Endothelial cell of hepatic sinusoid (primary cell): ENCODE measurements around the gene ZSCAN30.

Source experiments
- in situ Hi-C: cut with HindIII; loops from 2 replicates; pipeline ENCODE4 v1.10.0; 2017; ENCODE audit warnings: low sequenced_read_pairs

Gene ZSCAN30

DNA sequence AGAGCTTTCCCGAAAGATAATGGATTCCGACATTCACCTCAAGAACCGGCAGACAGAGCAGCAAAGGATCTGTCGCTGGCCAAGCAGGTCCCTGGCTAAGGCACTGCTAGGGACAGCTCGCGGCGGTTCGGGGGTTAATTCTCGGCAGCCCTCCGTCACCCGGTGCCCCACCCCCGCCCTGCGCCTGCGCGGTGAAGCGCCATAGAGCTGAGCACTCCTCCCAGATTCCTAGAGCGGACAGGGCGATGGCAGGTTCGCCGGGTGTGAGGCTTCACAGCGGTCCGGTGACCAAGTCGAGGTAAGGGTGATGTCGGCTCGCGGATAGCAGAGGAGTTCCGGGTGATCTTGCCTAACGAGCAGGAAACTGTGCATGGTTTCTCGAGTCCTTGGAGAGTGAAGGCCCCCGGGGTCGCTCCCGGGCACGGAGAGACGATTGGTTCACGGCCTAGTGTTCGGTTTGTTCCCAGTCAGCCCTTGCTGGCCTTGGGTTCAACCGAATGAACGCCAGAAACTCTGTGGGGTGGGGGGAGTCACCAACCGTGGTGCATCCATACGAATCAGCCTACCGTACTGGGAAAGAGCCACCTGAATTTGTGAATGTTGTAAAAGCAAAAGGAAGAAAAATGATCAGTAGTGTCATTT lies at the start of gene ZSCAN30:
Gene ZSCAN30 (minus strand): TSS at position 136 of the 642 bp plus-strand sequence. CDS start 25,877 bp downstream, outside the sequence.
- in situ Hi-C loops: no loop called here

DNA sequence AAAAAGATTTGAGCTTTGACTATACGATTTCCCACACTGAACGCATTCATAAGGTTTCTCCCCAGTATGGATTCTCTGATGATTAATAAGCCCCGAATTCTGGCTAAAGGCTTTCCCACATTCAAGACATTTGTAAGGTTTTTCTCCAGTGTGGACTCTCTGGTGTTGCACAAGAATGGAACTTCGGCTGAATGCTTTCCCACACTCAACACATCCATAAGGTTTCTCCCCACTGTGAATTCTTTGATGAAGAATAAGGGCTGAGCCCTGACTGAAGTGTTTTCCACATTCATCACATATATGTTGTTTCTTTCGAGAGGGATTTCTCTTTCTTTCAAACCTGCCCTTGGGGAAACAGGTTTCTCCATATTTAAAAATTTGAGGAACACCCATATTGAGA lies 47.3 kb upstream of the ZSCAN30 start:
- in situ Hi-C loops: no loop called here

DNA sequence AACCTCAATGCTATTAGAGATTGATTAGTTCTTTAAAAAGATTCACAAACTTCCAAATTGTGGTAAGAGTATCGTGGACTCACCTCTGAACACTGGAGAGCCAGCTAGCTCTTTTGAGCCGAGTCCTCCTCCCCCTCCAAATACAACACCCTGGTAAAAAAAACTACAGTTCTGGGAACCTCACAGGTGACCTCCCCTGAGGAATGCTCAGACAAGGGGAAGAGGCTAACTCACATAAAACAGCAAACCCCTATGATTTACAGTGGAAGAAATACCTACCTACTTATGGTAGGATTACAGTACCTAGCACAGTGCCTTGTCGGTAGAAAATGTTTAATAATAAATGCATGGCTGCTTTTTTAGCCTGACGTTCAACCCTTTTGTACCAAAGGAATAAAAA lies 45.8 kb upstream of the ZSCAN30 start:
- in situ Hi-C loops: no loop called here

DNA sequence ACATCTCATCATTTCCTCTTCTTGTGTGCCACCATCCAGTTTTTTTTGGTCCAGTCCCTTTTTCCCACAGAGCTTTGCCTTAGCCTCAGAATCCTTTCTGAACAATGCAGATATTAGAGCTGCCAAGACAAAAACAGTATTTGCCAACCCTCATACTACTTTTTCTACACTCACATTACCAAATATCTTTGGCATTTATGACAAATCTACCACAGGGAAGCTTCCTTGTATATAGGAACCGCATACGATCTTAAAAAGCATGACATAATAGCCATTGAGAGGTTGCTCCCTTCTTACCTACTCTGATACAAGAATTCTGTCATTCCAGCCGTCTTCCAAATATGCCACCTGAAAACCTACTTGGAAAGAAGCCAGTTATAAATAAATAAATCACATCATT lies 44.8 kb upstream of the ZSCAN30 start:
- in situ Hi-C loops: no loop called here

DNA sequence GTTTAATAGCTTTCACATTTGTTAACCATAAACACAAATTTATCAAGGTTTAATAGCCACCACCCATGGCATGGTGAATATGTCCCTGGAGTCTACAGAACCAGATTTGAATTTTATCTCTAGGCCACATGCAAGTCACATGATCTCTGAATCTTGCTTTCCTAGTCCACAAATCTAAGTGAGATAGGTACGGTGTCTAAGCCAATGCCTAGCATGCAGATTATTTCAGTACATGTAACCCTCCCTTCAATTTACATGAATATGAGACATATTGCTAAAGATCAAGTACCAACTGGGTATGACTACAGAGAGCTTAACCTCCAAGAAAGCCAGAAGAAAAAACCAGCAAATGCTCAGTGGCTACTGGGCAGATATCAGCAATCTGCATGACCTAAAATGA lies 44.2 kb upstream of the ZSCAN30 start:
- in situ Hi-C loops: no loop called here

DNA sequence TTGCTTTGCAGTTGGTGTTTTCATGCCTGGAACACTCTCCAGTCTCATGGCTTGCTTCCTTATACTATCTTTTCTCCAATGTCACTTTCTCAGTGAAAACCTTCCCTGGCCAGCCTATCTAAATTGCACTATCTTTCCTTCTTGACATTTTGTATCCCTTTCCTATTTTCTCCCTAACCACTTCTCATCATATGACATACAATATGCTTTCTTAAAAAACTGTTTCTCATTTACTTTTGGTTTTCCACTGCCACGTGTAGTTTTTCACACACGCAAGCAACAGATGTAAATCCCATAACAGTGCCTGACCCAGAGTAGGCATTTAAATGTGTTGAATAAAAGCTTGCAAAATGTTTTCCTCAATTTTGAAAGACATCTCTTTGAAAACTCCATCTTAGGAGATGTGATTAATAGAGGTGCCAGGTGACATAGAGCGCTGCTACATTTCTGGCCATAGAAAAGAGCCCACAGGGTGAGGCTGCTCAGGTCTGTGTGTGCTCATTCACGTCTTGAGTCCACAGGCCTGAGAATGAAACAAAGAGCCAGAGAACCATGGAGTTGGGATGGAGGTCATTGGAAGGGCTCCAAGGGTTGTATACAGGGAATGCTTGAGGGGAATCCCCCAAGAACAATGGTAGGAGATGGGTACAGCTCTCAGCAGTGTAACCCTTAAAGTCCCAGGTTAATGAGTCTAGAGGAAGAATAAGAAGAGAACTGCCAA lies 41.5 kb upstream of the ZSCAN30 start:
- in situ Hi-C loops: no loop called here

DNA sequence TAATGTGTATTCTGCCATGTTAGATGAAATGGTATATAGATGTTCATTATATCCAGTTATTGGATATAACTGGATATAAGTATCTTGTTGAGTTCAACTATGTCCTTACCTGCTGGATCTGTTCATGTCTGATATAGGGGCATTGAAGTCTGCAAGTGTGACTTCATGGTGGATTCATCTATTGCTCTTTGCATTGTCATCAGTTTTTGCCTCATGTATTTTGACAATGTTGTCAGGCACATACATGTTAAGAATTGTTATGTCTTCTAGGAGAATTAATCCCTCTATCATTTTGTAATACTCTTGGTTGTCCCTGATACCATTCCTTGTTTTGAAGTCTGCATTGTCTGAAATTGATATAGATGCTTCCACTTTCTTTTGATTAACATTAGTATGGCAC lies 38.8 kb upstream of the ZSCAN30 start:
- in situ Hi-C loops: no loop called here

DNA sequence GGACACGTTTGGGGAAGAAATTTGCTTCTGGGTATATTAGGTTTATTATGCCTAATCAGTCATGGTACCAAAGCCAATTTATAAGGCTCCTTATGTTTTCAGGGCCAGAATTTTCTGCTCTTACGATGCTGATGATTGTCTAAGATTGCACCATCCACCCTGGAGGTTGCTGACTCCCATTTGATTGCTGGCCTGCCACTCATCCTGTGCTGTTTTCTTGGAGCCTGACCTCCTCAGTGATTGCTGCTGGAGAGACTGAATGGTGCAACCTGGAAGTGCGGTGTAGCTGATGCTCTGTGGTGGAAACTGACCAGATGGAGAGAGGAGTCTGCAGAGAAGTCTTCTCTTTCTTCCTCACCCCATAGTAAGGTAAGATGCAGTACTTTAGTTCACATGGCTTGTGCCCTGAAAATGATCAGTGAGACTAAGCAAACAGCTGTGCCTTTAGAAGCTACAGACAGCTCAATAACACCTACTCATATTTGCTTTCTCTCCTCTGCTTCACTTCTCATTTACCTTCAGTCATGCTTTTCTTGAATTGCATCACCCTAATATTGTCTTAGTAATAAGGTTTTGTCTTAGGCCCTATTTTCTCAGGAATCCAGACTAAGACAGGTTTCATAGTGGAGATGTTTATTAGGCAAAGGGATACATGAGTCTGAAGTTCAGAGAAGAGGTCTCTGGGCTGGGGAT lies 36.8 kb upstream of the ZSCAN30 start:
- in situ Hi-C loops: no loop called here

DNA sequence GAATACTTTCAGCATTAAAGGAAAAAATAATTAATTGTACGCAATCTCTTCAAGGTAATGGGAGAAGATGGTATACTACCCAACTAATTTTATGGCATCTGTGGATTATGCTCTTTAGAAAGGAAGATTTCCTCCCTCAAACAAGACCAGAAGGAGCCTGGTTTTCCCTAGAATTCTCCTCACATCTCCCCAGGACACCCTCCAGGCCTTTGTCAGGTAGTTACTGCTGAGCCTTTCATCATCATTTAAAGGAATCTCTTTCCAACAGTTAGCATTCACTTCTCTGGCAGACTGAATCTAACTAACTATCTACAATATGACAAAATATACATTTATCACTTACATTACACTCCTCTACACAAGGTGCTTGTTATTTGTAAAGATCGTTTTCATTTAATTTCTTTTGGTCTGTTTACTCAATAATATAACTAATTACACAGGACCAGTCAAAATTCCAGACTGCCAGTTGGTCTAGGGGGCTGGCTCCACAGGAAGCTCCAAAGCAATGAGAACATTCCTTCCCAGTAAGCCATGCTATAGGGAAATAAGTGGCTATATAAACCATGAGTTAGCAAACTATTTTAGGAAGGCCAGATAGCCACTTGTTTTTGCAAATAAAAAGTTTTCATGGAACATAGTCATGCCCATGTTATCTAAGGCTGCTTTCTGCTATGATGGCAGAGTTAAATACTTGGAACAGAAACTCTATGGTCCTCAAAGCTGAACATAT lies 35.1 kb upstream of the ZSCAN30 start:
- in situ Hi-C loops: no loop called here

DNA sequence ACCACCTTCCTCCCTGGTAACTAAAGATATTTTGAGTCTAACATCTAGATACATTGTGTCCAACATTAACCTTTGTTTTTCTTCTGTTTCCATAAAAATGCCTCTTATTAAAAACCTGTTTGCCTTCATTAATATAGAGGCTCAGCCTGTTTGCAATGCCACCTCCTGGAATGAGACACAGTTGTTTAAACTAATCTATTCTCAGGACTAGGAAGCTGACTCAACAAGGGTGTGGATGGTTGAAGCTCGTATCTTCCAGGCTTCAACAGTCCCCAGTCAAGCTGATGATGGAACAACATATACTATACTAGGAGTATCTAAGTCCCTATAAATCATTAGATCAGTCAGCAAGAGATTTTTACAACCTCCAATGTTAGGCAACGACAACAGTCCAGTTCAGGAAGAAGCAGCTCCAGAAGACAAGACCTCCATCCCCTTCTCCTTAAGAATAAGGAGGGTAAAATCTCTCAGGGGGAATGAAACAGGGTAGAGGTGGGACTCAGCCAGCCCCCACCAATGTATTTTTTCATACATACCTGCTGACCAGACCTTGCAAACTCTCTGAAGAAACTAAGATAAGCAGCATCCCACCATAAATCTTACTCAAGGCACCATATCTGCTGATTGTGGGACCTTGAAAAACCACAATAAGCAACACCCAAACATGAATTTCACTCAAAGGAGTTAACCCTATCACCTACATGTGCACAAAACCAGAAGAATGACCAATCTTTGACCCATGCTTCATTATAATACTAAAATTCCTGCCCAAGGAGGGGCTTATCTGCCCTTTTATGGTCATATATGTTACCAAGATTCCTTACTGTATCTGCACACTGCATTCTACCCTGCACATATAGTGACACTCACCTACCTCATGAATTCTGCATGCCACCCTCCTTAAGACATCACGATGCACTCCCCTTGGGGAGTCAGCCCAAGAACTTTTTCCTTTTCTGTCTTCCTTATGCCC lies 32.7 kb upstream of the ZSCAN30 start:
- in situ Hi-C loops: no loop called here

DNA sequence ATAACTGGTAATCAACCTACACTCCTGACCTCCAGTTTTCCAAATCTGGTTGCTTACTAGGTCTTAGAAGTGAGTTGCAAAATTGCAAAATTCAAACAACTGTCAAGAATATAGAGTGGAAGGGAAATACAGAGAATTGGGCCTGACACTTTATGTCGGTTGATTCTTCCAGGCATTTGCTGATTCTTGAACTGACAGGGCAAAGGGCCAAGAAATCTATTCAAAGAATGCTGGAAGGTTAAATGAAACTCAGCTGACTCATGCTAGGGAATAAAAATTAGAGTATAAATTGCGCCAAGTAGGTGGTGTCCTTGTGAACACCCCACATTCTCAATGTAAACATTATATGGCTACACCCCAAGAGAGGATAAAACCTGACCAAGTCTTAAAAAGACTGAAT lies 21.5 kb upstream of the ZSCAN30 start:
- in situ Hi-C loops: no loop called here

DNA sequence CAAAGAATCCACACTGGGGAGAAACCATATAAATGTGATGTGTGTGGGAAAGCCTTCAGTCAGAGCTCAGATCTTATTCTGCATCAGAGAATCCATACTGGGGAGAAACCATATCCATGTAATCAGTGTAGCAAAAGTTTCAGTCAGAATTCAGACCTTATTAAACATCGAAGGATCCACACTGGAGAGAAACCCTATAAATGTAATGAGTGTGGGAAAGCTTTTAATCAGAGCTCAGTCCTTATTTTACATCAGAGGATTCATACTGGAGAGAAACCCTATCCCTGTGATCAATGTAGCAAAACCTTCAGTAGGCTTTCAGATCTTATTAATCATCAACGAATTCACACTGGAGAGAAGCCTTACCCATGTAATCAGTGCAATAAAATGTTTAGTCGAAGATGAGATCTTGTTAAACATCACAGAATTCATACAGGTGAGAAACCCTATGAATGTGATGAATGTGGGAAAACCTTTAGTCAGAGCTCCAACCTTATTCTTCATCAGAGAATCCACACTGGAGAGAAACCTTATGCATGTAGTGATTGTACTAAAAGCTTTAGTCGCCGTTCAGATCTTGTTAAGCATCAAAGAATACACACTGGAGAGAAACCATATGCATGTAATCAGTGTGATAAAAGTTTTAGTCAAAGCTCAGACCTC lies 16.7 kb upstream of the ZSCAN30 start:
- in situ Hi-C loops: no loop called here

DNA sequence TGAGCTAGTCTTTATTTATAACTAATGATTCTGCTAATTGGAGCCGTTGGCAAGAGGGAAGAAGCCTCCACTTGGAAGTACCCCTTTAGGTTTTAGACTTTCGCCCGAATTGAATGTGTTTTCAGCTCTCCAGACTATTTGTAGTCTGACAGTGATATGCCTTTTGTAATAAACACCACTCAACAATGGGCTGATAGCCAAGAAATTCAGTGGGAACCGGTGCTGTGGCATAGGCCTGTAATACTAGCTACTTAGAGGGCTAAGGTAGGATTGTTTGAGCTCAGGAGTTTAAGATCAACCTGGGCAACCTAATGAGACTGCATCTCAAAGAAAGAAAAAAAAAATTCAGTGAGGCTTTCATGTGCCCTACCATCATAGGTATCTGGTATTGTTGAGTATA lies 13.6 kb upstream of the ZSCAN30 start:
- in situ Hi-C loops: no loop called here

DNA sequence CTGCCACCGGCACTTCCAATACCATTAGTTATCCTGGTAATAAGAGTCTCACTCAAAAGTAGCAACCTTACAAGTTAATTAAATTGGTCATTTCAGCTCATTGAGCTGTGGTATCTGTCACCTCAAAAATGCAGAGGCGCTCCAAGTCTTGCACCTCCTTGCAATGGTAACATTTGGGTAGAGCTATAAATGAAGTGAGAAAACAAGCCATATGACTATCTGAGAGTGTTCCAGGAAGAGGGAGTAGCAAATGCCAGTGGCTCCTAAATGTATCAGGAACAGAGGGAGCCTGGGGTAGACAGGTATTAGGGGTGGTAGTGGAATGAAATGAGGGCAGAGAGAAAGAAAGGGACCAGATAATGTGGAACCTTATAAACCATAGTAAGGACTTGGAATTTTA lies 6.0 kb upstream of the ZSCAN30 start:
- in situ Hi-C loops: no loop called here

DNA sequence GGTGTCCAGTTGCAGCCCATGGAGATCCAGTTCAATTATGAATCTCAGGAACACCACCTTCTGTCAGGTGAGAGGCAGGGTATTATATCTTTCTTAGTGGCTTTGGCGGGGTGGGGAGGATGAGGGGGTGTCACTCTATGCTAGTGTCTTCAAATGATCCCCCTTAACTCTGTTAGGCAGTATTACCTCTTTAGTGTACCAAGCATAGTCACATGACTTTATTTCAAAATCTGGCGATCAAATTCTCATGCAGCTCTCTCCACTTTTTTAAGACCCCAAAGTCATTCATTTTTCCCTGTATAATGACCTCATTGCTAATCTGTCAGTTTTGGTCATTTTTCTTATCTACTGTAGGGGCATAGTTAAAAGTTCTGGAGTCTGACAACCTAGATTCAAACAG lies 1.1 kb upstream of the ZSCAN30 start:
- in situ Hi-C loops: no loop called here

DNA sequence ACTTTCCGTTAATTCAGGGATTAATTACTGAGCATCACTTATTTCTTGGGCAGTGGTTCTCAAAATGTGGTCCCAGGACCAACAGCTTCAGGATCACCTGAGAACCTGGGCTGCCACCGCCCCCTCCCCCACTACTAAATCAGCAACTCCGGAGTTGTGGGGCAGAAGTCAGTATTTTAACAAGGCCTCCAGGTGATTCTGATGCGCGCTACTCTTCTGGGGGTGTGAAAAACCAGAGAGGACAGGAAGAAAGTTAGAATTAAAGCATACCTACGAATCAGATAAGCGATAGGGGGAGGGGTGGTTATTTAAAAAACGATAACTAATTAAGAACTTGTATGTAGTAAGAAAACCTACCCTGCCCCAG lies 319 bp downstream of the ZSCAN30 start:
- in situ Hi-C loops: no loop called here

DNA sequence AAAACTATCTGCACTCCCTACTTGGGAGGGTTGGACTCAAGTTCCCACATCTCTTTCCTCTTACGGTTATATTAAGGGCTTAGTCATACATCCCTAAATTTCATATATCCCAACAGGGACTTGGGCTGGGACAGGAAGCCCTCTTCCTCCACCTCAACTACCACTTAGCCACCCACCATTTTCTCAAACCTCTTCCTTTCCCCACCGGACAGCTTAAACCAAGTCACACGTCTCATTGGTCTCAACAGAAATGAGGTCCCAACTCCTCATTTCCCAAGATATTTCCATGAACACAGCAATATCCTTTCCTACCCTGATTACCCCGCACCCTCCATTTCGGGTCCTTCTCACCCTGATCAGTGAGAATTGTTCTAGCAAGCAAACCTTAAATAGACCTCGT lies 736 bp downstream of the ZSCAN30 start:
- in situ Hi-C loops: no loop called here

DNA sequence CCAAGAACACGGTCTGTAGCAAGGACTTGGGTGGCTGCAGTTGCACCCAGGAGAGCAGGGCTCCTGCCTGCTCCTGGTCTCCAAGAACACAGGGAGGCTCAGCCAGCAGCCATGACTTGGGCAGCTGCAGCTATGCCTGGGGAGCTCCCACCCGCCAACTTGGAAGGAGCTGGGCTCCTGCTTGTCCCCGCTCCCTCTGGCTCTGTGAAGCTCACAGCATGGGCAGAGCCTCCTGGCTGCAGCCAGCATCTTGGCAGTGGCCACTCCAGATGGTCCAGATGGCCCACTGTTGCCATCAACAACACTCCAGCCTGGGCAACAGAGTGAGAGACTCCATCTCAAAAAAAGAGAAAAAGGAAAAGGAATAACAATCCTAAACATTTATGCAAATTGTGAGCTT lies 5.2 kb downstream of the ZSCAN30 start:
- in situ Hi-C loops: no loop called here

DNA sequence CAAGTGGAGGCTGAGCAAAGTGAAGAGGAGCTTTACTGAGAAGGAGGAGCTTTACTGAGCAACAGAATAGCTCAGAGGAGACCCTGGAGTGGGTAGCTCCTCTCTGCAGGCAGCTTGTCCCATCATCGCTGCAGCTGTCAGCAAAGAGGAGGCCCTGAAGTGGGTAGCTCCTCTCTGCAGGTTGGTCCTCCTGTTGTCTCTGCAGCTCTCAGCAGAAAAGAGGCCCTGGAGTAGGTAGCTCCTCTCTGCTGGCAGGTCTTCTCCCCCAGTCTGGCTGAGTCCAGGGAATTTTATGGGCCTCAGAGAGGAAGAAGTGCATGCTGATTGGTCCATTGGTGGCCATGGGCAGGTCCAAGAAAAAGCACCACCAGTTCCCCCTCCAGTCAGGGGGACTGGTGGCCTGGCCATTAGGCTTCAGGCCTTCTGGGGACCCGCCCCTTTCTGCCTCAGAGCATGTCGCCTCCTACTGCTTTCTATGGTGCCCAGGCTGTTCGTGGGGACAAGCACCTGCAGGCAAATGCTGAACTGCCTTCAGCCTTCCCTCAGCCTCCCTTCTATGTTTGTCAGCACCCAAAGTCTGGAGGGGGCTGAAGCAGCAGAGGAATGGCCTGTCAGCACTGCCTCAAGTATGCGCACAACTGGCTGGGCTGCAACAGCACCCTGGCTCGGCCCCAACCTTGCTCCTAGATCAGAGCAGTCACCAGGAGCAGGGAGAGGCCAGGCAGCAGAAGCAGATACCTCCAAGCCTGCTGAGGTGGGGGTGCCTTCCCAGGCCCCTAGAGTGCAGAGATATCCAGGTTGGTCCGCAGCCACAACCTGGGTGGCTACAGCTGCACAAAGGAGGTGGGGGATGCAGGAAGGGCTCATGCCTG lies 5.9 kb downstream of the ZSCAN30 start:
- in situ Hi-C loops: no loop called here
